ENCODE data around the gene MGAT4B.

- no peak for TF ChIP-seq POLR2A (IDR thresholded peaks at IDR 0.05)
- TF ChIP-seq CTCF (IDR thresholded peaks at IDR 0.05), result peak; percentile 61 to 88 (median 75)
Observed at GRCh38 chr5:179801304-179802206, 5.1 kb downstream of the MGAT4B start.
